Measurements from ENCODE around the gene TTI1. TPM values are rescaled to one million over a fixed set of nuclear protein-coding genes. Genes with fewer than 3 reads are reported as not detected.

TTI1 gene
- polyA plus RNA-seq, 1 of the 3 experiments (the other 2 are of a cell fraction): 15.6 TPM

DNA sequence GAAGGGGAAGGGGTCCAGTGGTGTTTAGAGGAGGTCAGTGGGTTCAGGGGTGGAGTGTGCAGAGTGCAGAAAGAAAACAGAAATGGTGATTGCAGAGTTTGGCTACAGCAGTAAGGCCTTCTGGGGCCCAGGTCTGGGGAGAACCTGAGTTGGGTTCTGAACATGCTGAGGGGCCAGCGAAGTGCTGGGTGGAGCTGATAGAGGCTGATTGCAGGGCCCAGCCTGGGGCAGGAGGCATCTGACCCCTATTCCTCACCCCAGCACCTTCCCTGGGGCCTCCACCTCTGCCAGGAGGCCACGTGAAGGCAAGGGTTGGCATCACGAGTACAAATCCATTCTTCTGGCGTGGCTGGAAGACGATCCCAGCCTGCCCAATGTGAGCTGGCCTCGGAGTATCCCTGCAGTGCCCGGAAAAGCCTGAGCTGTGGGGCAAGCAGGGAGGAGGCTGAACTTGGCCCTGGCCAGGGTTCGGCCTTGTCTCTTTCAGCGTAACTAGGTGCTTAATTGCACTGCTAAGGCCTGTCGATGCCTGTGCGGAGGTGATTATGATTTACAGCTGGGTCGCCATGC, 95.0 kb downstream of the TTI1 start:
- 85% methylated on average over 9 of the region's 12 CpGs for WGBS (ENCODE audit: low lambda C conversion rate)
- H3K9ac ChIP-seq: no peak overlapping the region
- H3K27me3 ChIP-seq (ENCODE audit: insufficient read depth): no peaks in the 10 kb centered on the region
- H3K4me2 ChIP-seq: no peak overlapping the region
- H3K36me3 ChIP-seq (replicated peaks in 1 of 2; ENCODE audit: control insufficient read depth in 1 of 2, insufficient read depth in 2 of 2, low read length in 1 of 2): no peaks in the 10 kb centered on the region
- TF ChIP-seq TCF12 (IDR thresholded peaks at IDR 0.05) (no peak), RAD21 (IDR thresholded peaks at IDR 0.05; ENCODE audit: low read length) (no peak), SMC3 (IDR thresholded peaks at IDR 0.05; ENCODE audit: low read depth, low read length) (no peak)
- H4K20me1 ChIP-seq (ENCODE audit: insufficient read depth): no peaks in the 10 kb centered on the region
- no peaks in the 10 kb centered on the region for H3K9me3 ChIP-seq
- H3F3A ChIP-seq (replicated peaks; ENCODE audit: insufficient read depth): no peaks in the 10 kb centered on the region
- no peak overlapping the region for H2AFZ ChIP-seq (ENCODE audit: low read depth)
- H3K4me1 ChIP-seq (ENCODE audit: control insufficient read depth in 1 of 2, insufficient read depth in 2 of 2, low read depth in 1 of 2, low read length in 1 of 2): peaks cover 0 to 9% of the 10 kb centered on the region in 2 experiments; a peak in 1 of 4 replicates
- no peaks in the 10 kb centered on the region for H3K79me2 ChIP-seq (ENCODE audit: insufficient read depth)
- CTCF ChIA-PET: interaction anchor here (0.6 to 2.1 kb wide), 3 partner anchors 14 to 374 kb away, joined by 3 to 9 read pairs (median 3); no protein-coding TSS in a partner anchor
- H3K9me2 ChIP-seq: no peaks in the 10 kb centered on the region
- POLR2A ChIA-PET: no interaction called here
- DNase-seq: no peak
- H3K4me3 ChIP-seq (ENCODE audit: low read depth in 2 of 2, low read length in 1 of 2): no peak overlapping the region
- H3K27ac ChIP-seq (ENCODE audit: low read depth in 2 of 2, low read length in 1 of 2): no peak overlapping the region

DNA sequence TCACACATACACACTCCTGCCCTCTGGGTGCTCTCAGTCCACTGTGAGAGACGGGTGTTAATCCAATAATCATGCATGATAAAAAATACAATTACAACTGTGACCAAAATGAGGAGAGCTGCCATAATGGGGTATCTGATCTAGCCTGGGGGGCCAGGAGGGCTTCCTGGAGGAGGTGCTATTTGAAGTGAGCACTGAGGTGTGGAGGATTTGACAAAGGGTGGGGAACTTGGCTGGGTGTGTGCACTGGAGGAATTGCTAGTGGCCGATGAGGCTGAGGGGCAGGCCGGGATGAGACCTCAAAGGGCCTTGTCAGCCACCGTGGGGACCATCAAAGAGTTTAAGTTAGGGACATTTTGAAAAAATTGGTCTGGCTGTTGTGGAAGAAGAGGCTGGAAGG, 95.6 kb downstream of the TTI1 start:
- no peaks in the 10 kb centered on the region for H4K20me1 ChIP-seq (ENCODE audit: insufficient read depth)
- no peak overlapping the region for H3K4me3 ChIP-seq (ENCODE audit: low read depth in 2 of 2, low read length in 1 of 2)
- H3K27me3 ChIP-seq (ENCODE audit: insufficient read depth): no peaks in the 10 kb centered on the region
- H3F3A ChIP-seq (replicated peaks; ENCODE audit: insufficient read depth): no peaks in the 10 kb centered on the region
- H3K9ac ChIP-seq: no peak overlapping the region
- WGBS (ENCODE audit: low lambda C conversion rate): 77% methylated on average over 4 of the region's 4 CpGs
- ChIA-PET CTCF (interaction anchor here (1.0 to 2.1 kb wide), 3 partner anchors 42 to 373 kb away, joined by 3 to 9 read pairs (median 4); no protein-coding TSS in a partner anchor), POLR2A (no interaction called here)
- no peak overlapping the region for H3K4me2 ChIP-seq
- DNase-seq: no peak
- H3K79me2 ChIP-seq (ENCODE audit: insufficient read depth): no peaks in the 10 kb centered on the region
- H2AFZ ChIP-seq (ENCODE audit: low read depth): no peak overlapping the region
- H3K4me1 ChIP-seq (ENCODE audit: control insufficient read depth in 1 of 2, insufficient read depth in 2 of 2, low read depth in 1 of 2, low read length in 1 of 2): peaks cover 0 to 9% of the 10 kb centered on the region in 2 experiments; a peak in 1 of 4 replicates
- no peaks in the 10 kb centered on the region for H3K36me3 ChIP-seq (replicated peaks in 1 of 2; ENCODE audit: control insufficient read depth in 1 of 2, insufficient read depth in 2 of 2, low read length in 1 of 2)
- no peaks in the 10 kb centered on the region for H3K9me2 ChIP-seq
- TF ChIP-seq, protein P1, sequence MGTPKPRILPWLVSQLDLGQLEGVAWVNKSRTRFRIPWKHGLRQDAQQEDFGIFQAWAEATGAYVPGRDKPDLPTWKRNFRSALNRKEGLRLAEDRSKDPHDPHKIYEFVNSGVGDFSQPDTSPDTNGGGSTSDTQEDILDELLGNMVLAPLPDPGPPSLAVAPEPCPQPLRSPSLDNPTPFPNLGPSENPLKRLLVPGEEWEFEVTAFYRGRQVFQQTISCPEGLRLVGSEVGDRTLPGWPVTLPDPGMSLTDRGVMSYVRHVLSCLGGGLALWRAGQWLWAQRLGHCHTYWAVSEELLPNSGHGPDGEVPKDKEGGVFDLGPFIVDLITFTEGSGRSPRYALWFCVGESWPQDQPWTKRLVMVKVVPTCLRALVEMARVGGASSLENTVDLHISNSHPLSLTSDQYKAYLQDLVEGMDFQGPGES (IDR thresholded peaks at IDR 0.05; ENCODE audit: low read depth, low read length): no peak
- TF ChIP-seq TEAD4 (IDR thresholded peaks at IDR 0.05; ENCODE audit: borderline replicate concordance, insufficient read depth) (no peak), TCF12 (IDR thresholded peaks at IDR 0.05) (no peak), YY1 (IDR thresholded peaks at IDR 0.05; ENCODE audit: low read depth) (no peak), SIN3A (IDR thresholded peaks at IDR 0.05; ENCODE audit: borderline replicate concordance, low read depth, low read length) (no peak), RFX5 (IDR thresholded peaks at IDR 0.05; ENCODE audit: low read length) (no peak), RAD21 (IDR thresholded peaks at IDR 0.05; ENCODE audit: low read length) (no peak), GABPA (IDR thresholded peaks at IDR 0.05; ENCODE audit: low read depth) (no peak), ELF1 (IDR thresholded peaks at IDR 0.05) (no peak)
- TF ChIP-seq, protein P2, sequence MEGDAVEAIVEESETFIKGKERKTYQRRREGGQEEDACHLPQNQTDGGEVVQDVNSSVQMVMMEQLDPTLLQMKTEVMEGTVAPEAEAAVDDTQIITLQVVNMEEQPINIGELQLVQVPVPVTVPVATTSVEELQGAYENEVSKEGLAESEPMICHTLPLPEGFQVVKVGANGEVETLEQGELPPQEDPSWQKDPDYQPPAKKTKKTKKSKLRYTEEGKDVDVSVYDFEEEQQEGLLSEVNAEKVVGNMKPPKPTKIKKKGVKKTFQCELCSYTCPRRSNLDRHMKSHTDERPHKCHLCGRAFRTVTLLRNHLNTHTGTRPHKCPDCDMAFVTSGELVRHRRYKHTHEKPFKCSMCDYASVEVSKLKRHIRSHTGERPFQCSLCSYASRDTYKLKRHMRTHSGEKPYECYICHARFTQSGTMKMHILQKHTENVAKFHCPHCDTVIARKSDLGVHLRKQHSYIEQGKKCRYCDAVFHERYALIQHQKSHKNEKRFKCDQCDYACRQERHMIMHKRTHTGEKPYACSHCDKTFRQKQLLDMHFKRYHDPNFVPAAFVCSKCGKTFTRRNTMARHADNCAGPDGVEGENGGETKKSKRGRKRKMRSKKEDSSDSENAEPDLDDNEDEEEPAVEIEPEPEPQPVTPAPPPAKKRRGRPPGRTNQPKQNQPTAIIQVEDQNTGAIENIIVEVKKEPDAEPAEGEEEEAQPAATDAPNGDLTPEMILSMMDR (IDR thresholded peaks at IDR 0.05): no peak
- TF ChIP-seq, protein P3, sequence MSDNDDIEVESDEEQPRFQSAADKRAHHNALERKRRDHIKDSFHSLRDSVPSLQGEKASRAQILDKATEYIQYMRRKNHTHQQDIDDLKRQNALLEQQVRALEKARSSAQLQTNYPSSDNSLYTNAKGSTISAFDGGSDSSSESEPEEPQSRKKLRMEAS (IDR thresholded peaks at IDR 0.05; ENCODE audit: low read depth): no peak
- no peak overlapping the region for H3K27ac ChIP-seq (ENCODE audit: low read depth in 2 of 2, low read length in 1 of 2)
- no peaks in the 10 kb centered on the region for H3K9me3 ChIP-seq
